GM21360 (cell line): ENCODE data around the gene LMNTD2.

ENCODE experiments used
- ATAC-seq: cut with Tn5 transposase; IDR thresholded peaks from one replicate; pipeline ENCODE4 v1.9.1; 2021; ENCODE audit warnings: mild to moderate bottlenecking, moderate library complexity; ENCODE audit not compliant: unreplicated experiment

The LMNTD2 gene

GRCh38 chr11:554428-555226, 5.9 kb downstream of the LMNTD2 start:
- ATAC-seq = no peak

- no peak for ATAC-seq
These were observed 6.6 kb downstream of the LMNTD2 start for GRCh38 chr11:553988-554340.

- ATAC-seq = no peak
These were observed 7.2 kb downstream of the LMNTD2 start for GRCh38 chr11:553083-553987.

GRCh38 chr11:551596-551995, 8.9 kb downstream of the LMNTD2 start:
- ATAC-seq = no peak

GRCh38 chr11:551131-551530, 9.4 kb downstream of the LMNTD2 start:
- no peak for ATAC-seq

GRCh38 chr11:550746-551085, 9.8 kb downstream of the LMNTD2 start:
- no peak for ATAC-seq

GRCh38 chr11:550021-550745, 10.4 kb downstream of the LMNTD2 start:
- ATAC-seq = no peak

- ATAC-seq = no peak
These were observed 11.6 kb downstream of the LMNTD2 start for GRCh38 chr11:548700-549603.

- no peak for ATAC-seq
These were observed 15.4 kb downstream of the LMNTD2 start for GRCh38 chr11:545171-545570.

GRCh38 chr11:544817-545166, 15.7 kb downstream of the LMNTD2 start:
- no peak for ATAC-seq

- ATAC-seq = no peak
These were observed 19.1 kb downstream of the LMNTD2 start for GRCh38 chr11:541433-541885.

GRCh38 chr11:540583-541432, 19.7 kb downstream of the LMNTD2 start:
- no peak for ATAC-seq

- ATAC-seq = no peak
These were observed 20.5 kb downstream of the LMNTD2 start for GRCh38 chr11:539971-540481.

- ATAC-seq = no peak
These were observed 22.0 kb downstream of the LMNTD2 start for GRCh38 chr11:538431-539051.

GRCh38 chr11:537622-538430, 22.7 kb downstream of the LMNTD2 start:
- ATAC-seq = no peak

- ATAC-seq = peak; percentile 39
These were observed 23.5 kb downstream of the LMNTD2 start, which contains the start of gene LRRC56 for GRCh38 chr11:536841-537621. Gene LRRC56 (plus strand): TSS chr11:537527. CDS start chr11:540685, 3,158 bp downstream.
